ENCODE measurements around the gene IFIT1.

The IFIT1 gene

GRCh38 chr10:89413398-89413912 is 21.0 kb downstream of the IFIT1 start:
- ATAC-seq (replicated peaks; ENCODE audit: extremely low read depth, poor library complexity, severe bottlenecking) (no peak), DNase-seq (ENCODE audit: low spot score in 2 of 2) (no peak)
- Mint-ChIP-seq H3K4me3 (peak overlapping the region; percentile 93), H3K4me1 (peaks cover 48% of the 10 kb centered on the region), H3K36me3 (ENCODE audit: insufficient read depth) (peaks cover 21% of the 10 kb centered on the region), H3K27ac (ENCODE audit: low read depth) (peak overlapping the region; percentile 96), H3K9me3 (no peaks in the 10 kb centered on the region), H3K27me3 (no peaks in the 10 kb centered on the region)

DNA sequence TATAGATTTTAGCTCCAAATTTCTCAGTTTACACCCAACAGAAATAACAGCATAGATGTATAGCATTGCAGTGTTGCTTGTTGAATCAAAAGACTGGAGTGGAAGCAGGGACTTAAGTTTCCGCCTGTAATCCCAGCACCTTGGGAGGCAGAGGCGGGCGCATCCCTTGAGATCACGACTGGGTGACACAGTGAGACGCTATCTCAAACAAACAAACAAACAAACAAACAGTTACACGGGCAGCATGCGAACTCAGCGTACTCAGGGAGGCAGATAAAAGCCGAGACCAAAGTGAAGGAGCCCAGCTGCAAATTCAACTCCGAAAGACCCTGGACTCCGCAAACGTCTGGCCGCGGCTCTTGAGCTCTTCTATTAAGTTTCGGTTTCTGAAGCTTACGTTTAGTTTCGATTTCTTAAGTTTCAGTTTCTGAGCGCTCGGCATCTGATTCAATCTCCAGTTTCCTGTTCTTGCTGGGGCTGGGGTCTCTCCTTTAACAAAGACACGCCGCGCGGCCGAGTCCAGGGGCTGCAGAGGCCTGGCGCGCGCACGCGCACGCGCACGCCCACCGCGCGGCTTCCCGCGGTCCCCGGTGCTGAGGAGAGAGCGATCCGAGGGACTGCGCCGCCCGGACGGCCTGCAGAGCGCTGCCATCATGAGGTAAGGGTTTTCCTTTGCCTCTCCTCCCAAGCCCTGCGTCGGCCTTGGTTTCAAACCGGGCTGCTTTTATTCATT is 21.9 kb downstream of the IFIT1 start, which contains the start of gene IFIT5:
IFIT5 (plus strand) TSS at position 423 of the 733 bp plus-strand sequence; CDS start at position 654, 231 bp downstream.
- Mint-ChIP-seq H3K4me1 (peaks cover 49% of the 10 kb centered on the region), H3K36me3 (ENCODE audit: insufficient read depth) (peaks cover 21% of the 10 kb centered on the region), H3K27me3 (no peaks in the 10 kb centered on the region), H3K9me3 (no peaks in the 10 kb centered on the region), H3K4me3 (peak within 1 kb of the TSS; percentile 93), H3K27ac (ENCODE audit: low read depth) (peak within 1 kb of the TSS; percentile 96)
- ATAC-seq (replicated peaks; ENCODE audit: extremely low read depth, poor library complexity, severe bottlenecking) (peak; percentile 78), DNase-seq (ENCODE audit: low spot score in 2 of 2) (peak; percentile 60 to 64)

- peaks cover 26% of the 10 kb centered on the region for H3K36me3 Mint-ChIP-seq (ENCODE audit: insufficient read depth)
- no peak for DNase-seq (ENCODE audit: low spot score in 2 of 2)
- H3K4me3 Mint-ChIP-seq: peak overlapping the region; percentile 93
- no peaks in the 10 kb centered on the region for H3K9me3 Mint-ChIP-seq
- H3K4me1 Mint-ChIP-seq: peaks cover 49% of the 10 kb centered on the region
- H3K27ac Mint-ChIP-seq (ENCODE audit: low read depth): peak overlapping the region; percentile 96
- peak; percentile 42 for ATAC-seq (replicated peaks; ENCODE audit: extremely low read depth, poor library complexity, severe bottlenecking)
- H3K27me3 Mint-ChIP-seq: no peaks in the 10 kb centered on the region
These were observed 22.7 kb downstream of the IFIT1 start for GRCh38 chr10:89414879-89415821.

DNA sequence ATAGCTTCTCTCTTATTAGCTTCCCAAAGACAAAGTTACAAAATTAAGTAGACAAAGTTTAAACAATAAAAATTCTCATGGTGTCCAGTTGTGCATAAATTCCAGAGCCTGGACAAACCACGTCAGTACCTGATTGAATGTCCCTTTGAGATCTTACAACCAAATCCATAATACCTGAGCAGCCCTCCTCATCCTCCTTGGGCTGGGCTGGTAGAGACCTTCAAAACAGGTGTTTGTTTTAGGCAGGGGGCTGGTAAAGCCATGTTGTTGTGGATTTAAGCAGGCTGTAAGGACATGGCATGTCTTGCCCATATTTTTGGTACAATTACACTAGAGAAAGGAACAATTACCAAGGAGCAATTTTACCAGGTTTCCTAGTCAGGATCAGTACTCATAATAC is 24.0 kb downstream of the IFIT1 start:
- Mint-ChIP-seq H3K36me3 (ENCODE audit: insufficient read depth) (peaks cover 30% of the 10 kb centered on the region), H3K27me3 (no peaks in the 10 kb centered on the region), H3K4me1 (peaks cover 40% of the 10 kb centered on the region), H3K9me3 (no peaks in the 10 kb centered on the region), H3K4me3 (peak overlapping the region; percentile 93), H3K27ac (ENCODE audit: low read depth) (peak overlapping the region; percentile 96)
- ATAC-seq (replicated peaks; ENCODE audit: extremely low read depth, poor library complexity, severe bottlenecking): no peak
- DNase-seq (ENCODE audit: low spot score in 2 of 2): no peak

DNA sequence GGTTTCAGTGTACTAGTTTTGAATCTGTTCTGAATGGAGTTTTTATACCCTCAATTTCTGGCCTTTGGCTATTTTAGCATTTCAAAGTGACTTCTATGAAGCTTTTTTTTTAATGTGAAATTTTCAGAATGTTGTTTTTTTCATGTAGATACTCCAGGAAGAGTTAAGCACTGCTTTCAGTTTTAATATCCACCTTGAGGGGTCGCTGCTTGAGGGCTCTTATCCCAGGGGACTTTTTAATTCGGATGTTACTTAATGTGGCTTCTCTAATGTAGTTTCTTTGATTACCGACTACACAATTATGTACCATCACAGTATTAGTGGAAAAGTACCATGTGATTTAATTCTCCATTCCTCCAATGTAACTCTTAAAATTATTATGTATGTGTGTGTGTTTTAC is 27.1 kb downstream of the IFIT1 start:
- Mint-ChIP-seq H3K9me3 (no peaks in the 10 kb centered on the region), H3K27me3 (no peaks in the 10 kb centered on the region), H3K4me1 (peaks cover 34% of the 10 kb centered on the region), H3K4me3 (no peak overlapping the region), H3K36me3 (ENCODE audit: insufficient read depth) (peaks cover 21% of the 10 kb centered on the region), H3K27ac (ENCODE audit: low read depth) (no peak overlapping the region)
- ATAC-seq (replicated peaks; ENCODE audit: extremely low read depth, poor library complexity, severe bottlenecking): no peak
- no peak for DNase-seq (ENCODE audit: low spot score in 2 of 2)

GRCh38 chr10:89421018-89421476 is 28.6 kb downstream of the IFIT1 start:
- Mint-ChIP-seq H3K27ac (ENCODE audit: low read depth) (no peak overlapping the region), H3K27me3 (no peaks in the 10 kb centered on the region), H3K4me1 (peaks cover 24% of the 10 kb centered on the region), H3K36me3 (ENCODE audit: insufficient read depth) (peaks cover 15% of the 10 kb centered on the region), H3K4me3 (no peak overlapping the region), H3K9me3 (no peaks in the 10 kb centered on the region)
- ATAC-seq (replicated peaks; ENCODE audit: extremely low read depth, poor library complexity, severe bottlenecking) (no peak), DNase-seq (ENCODE audit: low spot score in 2 of 2) (no peak)

DNA sequence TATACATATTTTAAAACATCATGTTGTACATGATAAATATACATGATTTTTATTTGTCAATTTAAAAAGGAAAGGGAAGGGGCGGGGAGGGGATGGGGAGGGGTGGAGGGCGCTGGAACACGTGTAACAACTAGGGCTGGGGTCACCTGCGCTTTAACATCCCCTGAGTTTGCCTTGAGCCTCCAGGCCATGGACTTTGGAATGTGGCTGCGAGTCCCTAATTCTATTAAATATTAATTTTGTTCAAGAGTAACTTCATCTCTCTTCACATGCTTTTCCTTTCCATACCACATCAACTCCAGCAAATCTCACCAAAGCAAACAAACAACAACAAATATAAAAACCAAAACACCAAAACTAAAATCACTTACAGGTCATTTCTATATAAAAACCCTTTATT is 32.6 kb downstream of the IFIT1 start:
- ATAC-seq (replicated peaks; ENCODE audit: extremely low read depth, poor library complexity, severe bottlenecking): no peak
- Mint-ChIP-seq H3K36me3 (ENCODE audit: insufficient read depth) (peaks cover 8% of the 10 kb centered on the region), H3K4me1 (no peaks in the 10 kb centered on the region), H3K27me3 (peaks cover 8% of the 10 kb centered on the region), H3K27ac (ENCODE audit: low read depth) (no peak overlapping the region), H3K9me3 (no peaks in the 10 kb centered on the region), H3K4me3 (no peak overlapping the region)
- DNase-seq (ENCODE audit: low spot score in 2 of 2): no peak

DNA sequence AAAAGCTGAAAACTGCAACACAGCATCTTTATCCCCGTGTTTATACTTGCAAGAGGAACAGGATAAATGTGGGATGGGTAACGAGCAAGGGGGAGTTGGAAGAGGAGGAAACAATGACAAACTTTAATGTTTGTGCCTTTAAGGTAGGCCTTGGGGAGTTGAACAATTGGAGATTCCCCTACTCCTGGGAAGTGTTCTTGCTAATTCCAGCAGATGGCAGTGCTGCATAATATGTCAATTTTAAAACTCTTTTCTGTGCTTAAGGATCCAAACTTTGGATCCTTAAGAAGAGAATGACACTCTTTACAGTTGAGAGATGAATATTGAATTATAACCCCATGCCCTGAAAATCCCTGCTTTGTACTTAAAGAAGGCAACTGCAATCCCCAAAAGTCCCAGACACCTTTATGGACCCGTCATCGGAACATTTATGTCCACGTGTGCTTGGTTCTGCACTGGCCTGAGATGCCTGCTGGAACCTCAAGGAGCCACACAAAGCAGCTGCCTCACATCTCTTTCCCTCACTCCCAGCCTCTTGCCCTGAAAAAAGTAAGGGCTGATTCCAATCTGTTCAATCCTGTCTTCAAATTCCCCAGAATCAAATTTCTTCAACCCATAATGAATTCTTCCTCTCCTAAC is 33.9 kb downstream of the IFIT1 start:
- Mint-ChIP-seq H3K4me1 (no peaks in the 10 kb centered on the region), H3K27me3 (peaks cover 8% of the 10 kb centered on the region)

GRCh38 chr10:89427629-89428028 is 35.2 kb downstream of the IFIT1 start:
- ATAC-seq (replicated peaks; ENCODE audit: extremely low read depth, poor library complexity, severe bottlenecking) (no peak), DNase-seq (ENCODE audit: low spot score in 2 of 2) (no peak)
- no peaks in the 10 kb centered on the region for H3K4me1 Mint-ChIP-seq
- no peak overlapping the region for H3K27ac Mint-ChIP-seq (ENCODE audit: low read depth)
- no peaks in the 10 kb centered on the region for H3K9me3 Mint-ChIP-seq
- H3K36me3 Mint-ChIP-seq (ENCODE audit: insufficient read depth): peaks cover 3% of the 10 kb centered on the region
- H3K27me3 Mint-ChIP-seq: peaks cover 8% of the 10 kb centered on the region
- no peak overlapping the region for H3K4me3 Mint-ChIP-seq

More for the DNA sequence above, 33.9 kb downstream of the IFIT1 start:
- Mint-ChIP-seq H3K36me3 (ENCODE audit: insufficient read depth) (peaks cover 3% of the 10 kb centered on the region), H3K9me3 (no peaks in the 10 kb centered on the region), H3K27ac (ENCODE audit: low read depth) (no peak overlapping the region), H3K4me3 (no peak overlapping the region)
- ATAC-seq (replicated peaks; ENCODE audit: extremely low read depth, poor library complexity, severe bottlenecking) (peak; percentile 56), DNase-seq (ENCODE audit: low spot score in 2 of 2) (no peak)

- no peaks in the 10 kb centered on the region for H3K9me3 Mint-ChIP-seq
- no peak for ATAC-seq (replicated peaks; ENCODE audit: extremely low read depth, poor library complexity, severe bottlenecking)
These were observed 36.5 kb downstream of the IFIT1 start for GRCh38 chr10:89428877-89429276.

GRCh38 chr10:89431977-89432376 is 39.6 kb downstream of the IFIT1 start:
- H3K27me3 Mint-ChIP-seq: peaks cover 50% of the 10 kb centered on the region
- no peak overlapping the region for H3K4me3 Mint-ChIP-seq
- no peaks in the 10 kb centered on the region for H3K9me3 Mint-ChIP-seq
- DNase-seq (ENCODE audit: low spot score in 2 of 2) (no peak), ATAC-seq (replicated peaks; ENCODE audit: extremely low read depth, poor library complexity, severe bottlenecking) (no peak)
- no peaks in the 10 kb centered on the region for H3K4me1 Mint-ChIP-seq
- H3K27ac Mint-ChIP-seq (ENCODE audit: low read depth): no peak overlapping the region
- H3K36me3 Mint-ChIP-seq (ENCODE audit: insufficient read depth): no peaks in the 10 kb centered on the region

More at GRCh38 chr10:89428877-89429276, 36.5 kb downstream of the IFIT1 start:
- Mint-ChIP-seq H3K4me1 (no peaks in the 10 kb centered on the region), H3K36me3 (ENCODE audit: insufficient read depth) (peaks cover 3% of the 10 kb centered on the region), H3K4me3 (no peak overlapping the region), H3K27me3 (peaks cover 20% of the 10 kb centered on the region), H3K27ac (ENCODE audit: low read depth) (no peak overlapping the region)
- DNase-seq (ENCODE audit: low spot score in 2 of 2): no peak

GRCh38 chr10:89438525-89438924 is 46.1 kb downstream of the IFIT1 start:
- ATAC-seq (replicated peaks; ENCODE audit: extremely low read depth, poor library complexity, severe bottlenecking): no peak
- H3K9me3 Mint-ChIP-seq: no peaks in the 10 kb centered on the region
- no peak for DNase-seq (ENCODE audit: low spot score in 2 of 2)
- no peak overlapping the region for H3K27ac Mint-ChIP-seq (ENCODE audit: low read depth)
- H3K4me3 Mint-ChIP-seq: no peak overlapping the region
- no peaks in the 10 kb centered on the region for H3K36me3 Mint-ChIP-seq (ENCODE audit: insufficient read depth)
- H3K27me3 Mint-ChIP-seq: peaks cover 90% of the 10 kb centered on the region
- no peaks in the 10 kb centered on the region for H3K4me1 Mint-ChIP-seq

Measured in central memory CD8-positive, alpha-beta T cell (primary cell).